Keratinocyte (primary cell): Measurements from ENCODE around the gene CASZ1.

Experiments
- EZH2 ChIP-seq: IDR thresholded peaks from one replicate; pipeline ENCODE4 v1.6.1; 2012; ENCODE audit warnings: inconsistent platforms, mild to moderate bottlenecking, low read length, moderate library complexity
- TF ChIP-seq, protein P1 (sequence below), 3 experiments: IDR thresholded peaks in 1 of 3; conservative IDR thresholded peaks in 1 of 3; optimal IDR thresholded peaks in 1 of 3; 2 replicates in 2 of 3; 3 replicates in 1 of 3; pipeline versions ENCODE3 to v1.5.1; 2011; ENCODE audit warnings: low read length in 3 of 3, mild to moderate bottlenecking in 3 of 3, moderate library complexity in 2 of 3, control low read depth in 1 of 3, inconsistent platforms in 1 of 3; ENCODE audit not compliant: insufficient read depth in 2 of 3; ENCODE audit errors: extremely low read depth in 1 of 3

- TF ChIP-seq, protein P1, sequence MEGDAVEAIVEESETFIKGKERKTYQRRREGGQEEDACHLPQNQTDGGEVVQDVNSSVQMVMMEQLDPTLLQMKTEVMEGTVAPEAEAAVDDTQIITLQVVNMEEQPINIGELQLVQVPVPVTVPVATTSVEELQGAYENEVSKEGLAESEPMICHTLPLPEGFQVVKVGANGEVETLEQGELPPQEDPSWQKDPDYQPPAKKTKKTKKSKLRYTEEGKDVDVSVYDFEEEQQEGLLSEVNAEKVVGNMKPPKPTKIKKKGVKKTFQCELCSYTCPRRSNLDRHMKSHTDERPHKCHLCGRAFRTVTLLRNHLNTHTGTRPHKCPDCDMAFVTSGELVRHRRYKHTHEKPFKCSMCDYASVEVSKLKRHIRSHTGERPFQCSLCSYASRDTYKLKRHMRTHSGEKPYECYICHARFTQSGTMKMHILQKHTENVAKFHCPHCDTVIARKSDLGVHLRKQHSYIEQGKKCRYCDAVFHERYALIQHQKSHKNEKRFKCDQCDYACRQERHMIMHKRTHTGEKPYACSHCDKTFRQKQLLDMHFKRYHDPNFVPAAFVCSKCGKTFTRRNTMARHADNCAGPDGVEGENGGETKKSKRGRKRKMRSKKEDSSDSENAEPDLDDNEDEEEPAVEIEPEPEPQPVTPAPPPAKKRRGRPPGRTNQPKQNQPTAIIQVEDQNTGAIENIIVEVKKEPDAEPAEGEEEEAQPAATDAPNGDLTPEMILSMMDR (optimal IDR thresholded peaks at IDR 0.05 in 1 of 3, IDR thresholded peaks at IDR 0.05 in 1 of 3, conservative IDR thresholded peaks at IDR 0.05 in 1 of 3; ENCODE audit: extremely low read depth in 1 of 3, insufficient read depth in 2 of 3, low read length in 3 of 3): no peak
- no peak for TF ChIP-seq EZH2
These were observed 10.5 kb upstream of the CASZ1 start for GRCh38 chr1:10806966-10807365.
